Aorta (tissue), 5 donors: ENCODE results near the gene PLAA. TPM values are rescaled to one million over a fixed set of nuclear protein-coding genes. Genes with fewer than 3 reads are reported as not detected.
"Not testable (repeated sequence)": the region's sequence is repeated elsewhere in the genome, so short reads cannot be mapped to it uniquely, and the experiment has no call there.

Source experiments
- ATAC-seq: fragments of 200-7000 bp; cut with Tn5 transposase; one replicate; pipeline ENCODE4 v1.9.1; 2022; ENCODE audit warnings: moderate library complexity; ENCODE audit not compliant: low FRiP score
- DNase-seq, 2 donors: peaks; one replicate each; pipeline ENCODE4 v3.0.0-alpha.2; 2020
- H3K27ac ChIP-seq, 2 donors: one replicate each; pipeline ENCODE4 v1.5.1; 2013; ENCODE audit warnings: low read length in 2 of 2, mild to moderate bottlenecking in 2 of 2, moderate library complexity in 2 of 2, control low read depth in 1 of 2, inconsistent platforms in 1 of 2, low read depth in 1 of 2
- H3K27me3 ChIP-seq, 2 donors: one replicate each; pipeline ENCODE4 v1.6.1; 2013; ENCODE audit warnings: control low read depth in 1 of 2, low read length in 1 of 2, mild to moderate bottlenecking in 1 of 2, moderate library complexity in 1 of 2; ENCODE audit not compliant: insufficient read depth in 2 of 2, control insufficient read depth in 1 of 2
- H3K36me3 ChIP-seq, 2 donors: one replicate each; pipeline ENCODE4 v1.6.1; 2013; ENCODE audit warnings: control low read depth in 1 of 2, low read length in 1 of 2, mild to moderate bottlenecking in 1 of 2; ENCODE audit not compliant: insufficient read depth in 2 of 2, control insufficient read depth in 1 of 2
- H3K4me1 ChIP-seq, 2 donors: one replicate each; pipeline ENCODE4 v1.6.1; 2013; ENCODE audit warnings: low read length in 2 of 2, control low read depth in 1 of 2, mild to moderate bottlenecking in 1 of 2, moderate library complexity in 1 of 2; ENCODE audit not compliant: insufficient read depth in 2 of 2, control insufficient read depth in 1 of 2
- H3K4me3 ChIP-seq, 2 donors: one replicate each; pipeline ENCODE4 v1.5.1; 2013; ENCODE audit warnings: low read length in 2 of 2, control low read depth in 1 of 2, mild to moderate bottlenecking in 1 of 2
- H3K9me3 ChIP-seq: one replicate; pipeline ENCODE4 v1.6.1; 2013; ENCODE audit warnings: mild to moderate bottlenecking, low read length; ENCODE audit not compliant: control insufficient read depth
- WGBS, 2 donors: extraction: QIAGEN DNeasy Blood & Tissue Kit; methylation state at CpG; one replicate each; pipeline ENCODE4 v1.1.7; 2013; 5-methylcytosine and 5-hydroxymethylcytosine counted together
- intact Hi-C, 2 donors: fragments of 100-400 bp; cut with DNase I; formaldehyde crosslinking; loops; one replicate each; pipeline versions ENCODE4 v1.14.2 to v1.15.0; 2022
- polyA plus RNA-seq, 2 donors: library from polyadenylated mRNA; stranded (reverse); fragments of 200-250 nt; gene quantifications; one replicate each; pipeline ENCODE4 v1.2.3, GENCODE V29; 2013
- total RNA-seq, 2 donors: library from RNA; stranded (reverse); fragmentation: NEBNext Ultra II Directional; extraction: Animal tissue kit (Norgen Biotek cat#: 25700); gene quantifications; one replicate each; pipeline ENCODE4 v1.2.1, GENCODE V29; 2021
- donor health status: healthy with polysubstance abuse.
- donor health status: Bipolar disorder and iron deficiency.
- donor health status: DM: no; HTN: no; CAD: no.
- donor health status: DM: no; HTN: no; CAD: no.
- donor health status: DM: yes; HTN: yes; CAD: no.

The PLAA gene
- total and polyA plus RNA-seq, 4 donors = 11.9 to 27.2 (median 18.1) TPM

DNA sequence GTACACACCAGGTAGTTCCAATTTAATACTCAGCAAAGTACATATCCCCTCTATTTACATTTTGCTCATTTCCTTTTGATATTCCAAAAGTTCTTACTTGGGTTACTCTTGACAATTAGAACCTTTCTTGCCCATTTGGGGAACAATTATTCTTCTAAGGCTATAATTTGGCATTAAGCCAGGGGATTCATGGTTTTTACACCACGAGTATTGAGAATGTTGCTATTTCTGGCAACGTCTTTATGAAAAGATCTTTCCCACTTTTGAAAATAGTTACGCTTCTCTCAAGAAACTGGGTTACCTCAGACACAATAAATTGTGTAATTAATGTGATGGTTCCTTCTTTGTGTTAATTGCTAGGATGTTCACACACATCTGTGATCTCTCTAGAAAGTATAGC lies 43.0 kb downstream of the PLAA start:
- DNase-seq (no peak), ATAC-seq (no peak)
- no peaks in the 10 kb centered on the region for H3K9me3 ChIP-seq
- WGBS, 2 donors = 38 to 48% methylated on average over 3 of the region's 3 CpGs
- H3K4me1 ChIP-seq = no peaks in the 10 kb centered on the region
- intact Hi-C loops = no loop called here
- no peaks in the 10 kb centered on the region for H3K27me3 ChIP-seq
- H3K4me3 ChIP-seq = no peak overlapping the region
- H3K27ac ChIP-seq = no peak overlapping the region
- H3K36me3 ChIP-seq = peaks cover 1 to 3% of the 10 kb centered on the region in 2 donors

DNA sequence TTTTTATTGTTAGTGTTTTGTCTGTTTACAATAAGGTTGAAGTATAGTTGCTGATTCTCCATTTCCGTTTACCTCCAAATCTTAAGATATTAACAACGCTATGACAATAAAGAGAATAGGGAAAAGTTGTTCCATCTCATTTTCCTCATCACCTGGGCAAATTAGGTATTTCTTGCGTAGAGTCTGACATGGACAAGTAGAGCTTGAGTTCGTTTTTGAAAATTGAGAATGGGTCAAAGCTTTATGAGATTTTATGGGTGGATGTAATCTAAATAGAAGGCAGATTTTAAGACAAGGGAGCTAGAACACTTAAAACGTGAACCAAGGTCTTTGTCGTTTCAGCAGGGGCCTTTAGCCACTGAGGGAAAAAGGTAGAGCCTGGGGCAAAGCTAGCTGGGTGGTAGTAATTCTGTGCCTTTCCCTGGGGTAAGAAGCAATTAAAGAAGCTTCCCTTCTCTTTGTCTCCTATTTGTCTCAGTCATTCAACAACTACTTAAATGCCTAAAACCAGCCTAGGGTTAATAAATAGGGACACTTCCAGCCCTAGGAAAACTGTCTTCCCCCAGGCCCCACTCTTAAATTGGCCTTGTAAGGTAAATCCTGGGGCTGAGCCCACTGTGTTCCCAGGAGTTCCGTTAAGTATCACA lies 53.9 kb downstream of the PLAA start:
- 25 to 32% methylated on average over 7 of the region's 7 CpGs for WGBS, 2 donors
- Histone ChIP-seq H3K9me3 (no peaks in the 10 kb centered on the region), H3K27ac (no peak overlapping the region), H3K4me1 (peaks cover 0 to 2% of the 10 kb centered on the region in 2 donors), H3K4me3 (peak overlapping the region; percentile 3 to 84), H3K27me3 (no peaks in the 10 kb centered on the region), H3K36me3 (no peaks in the 10 kb centered on the region)
- DNase-seq (no peak), ATAC-seq (no peak)
- intact Hi-C loops = loop anchor here in 1 of 2 donors (2.0 kb wide), 1 partner anchor 54 kb away; the partner anchor contains the start of gene PLAA

DNA sequence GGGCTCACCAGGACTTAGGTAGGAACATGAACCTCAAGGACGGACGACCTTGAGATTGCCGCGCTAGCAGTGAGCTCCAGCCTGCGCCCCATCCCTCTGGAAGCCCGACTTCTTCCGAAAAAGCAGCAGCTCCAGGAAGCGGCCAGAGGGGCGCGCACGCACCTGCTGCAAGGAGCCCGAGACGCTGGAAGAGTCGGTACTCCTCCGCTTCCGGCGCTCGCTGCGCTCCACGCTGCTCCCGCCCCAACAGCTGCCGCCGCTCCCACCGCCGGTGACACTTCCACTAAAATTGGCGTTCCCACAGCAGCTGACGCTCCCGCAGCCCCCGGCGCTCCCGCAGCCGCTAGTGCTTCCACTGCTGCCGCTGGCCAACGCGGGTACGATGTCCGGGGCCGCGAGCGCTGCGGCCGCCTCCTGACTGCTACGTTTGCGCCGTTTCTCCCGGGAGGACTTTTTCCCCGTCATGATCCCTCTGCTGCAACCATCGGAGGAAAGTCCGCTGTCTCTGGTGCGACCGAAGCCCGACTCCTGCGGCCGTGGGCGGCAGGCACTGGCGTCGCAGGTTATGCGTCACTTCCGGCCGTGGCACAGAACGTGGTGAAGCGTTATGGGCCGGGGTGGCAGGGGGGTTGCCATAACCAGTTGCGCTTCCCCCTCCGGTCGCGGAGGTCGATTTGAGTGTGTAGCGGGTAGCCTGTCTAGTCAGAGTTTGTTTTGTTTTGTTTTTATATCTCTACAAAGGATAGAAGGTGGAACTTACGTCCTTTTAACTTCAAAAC lies 54.6 kb downstream of the PLAA start, which contains the start of gene CAAP1:
TSS of gene CAAP1 (minus strand) at position 552 of the 779 bp plus-strand sequence. CDS start at position 465, 87 bp downstream.
- intact Hi-C loops = loop anchor here in 1 of 2 donors (2.0 kb wide), 1 partner anchor 54 kb away; the partner anchor contains the start of gene PLAA

DNA sequence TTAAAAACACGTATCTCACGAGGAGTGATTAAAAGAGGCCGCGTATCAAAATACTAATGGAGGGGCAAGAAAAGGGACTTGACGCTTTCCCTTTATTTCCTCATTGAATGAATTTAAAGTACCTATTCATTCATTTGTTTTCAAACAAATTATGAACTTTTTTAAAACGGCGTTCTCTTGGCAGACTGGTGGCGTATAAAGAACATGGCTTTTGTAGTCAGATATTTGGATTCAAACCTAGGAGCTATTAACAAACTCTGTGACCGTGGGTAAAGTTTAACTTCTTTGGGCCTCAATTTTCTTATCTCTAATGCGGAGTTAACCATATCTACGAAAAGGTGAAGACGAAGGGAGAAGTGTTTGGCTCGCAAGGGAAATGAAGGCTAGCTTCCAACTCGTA lies 55.3 kb downstream of the PLAA start:
- 0% methylated on average over 14 of the region's 14 CpGs for WGBS, 2 donors
- Histone ChIP-seq H3K27ac (peak overlapping the region; percentile 48 to 76), H3K4me1 (peaks cover 0 to 2% of the 10 kb centered on the region in 2 donors), H3K4me3 (peak overlapping the region; percentile 82 to 84), H3K36me3 (no peaks in the 10 kb centered on the region), H3K9me3 (no peaks in the 10 kb centered on the region), H3K27me3 (no peaks in the 10 kb centered on the region)
- DNase-seq (no peak), ATAC-seq (no peak)
- intact Hi-C loops = loop anchor here in 1 of 2 donors (2.0 kb wide), 1 partner anchor 55 kb away; the partner anchor contains the start of gene PLAA

More for the DNA sequence above, 54.6 kb downstream of the PLAA start, which contains the start of gene CAAP1:
- Histone ChIP-seq H3K4me1 (peaks cover 0 to 2% of the 10 kb centered on the region in 2 donors), H3K27me3 (no peaks in the 10 kb centered on the region), H3K9me3 (no peaks in the 10 kb centered on the region), H3K36me3 (no peaks in the 10 kb centered on the region), H3K27ac (peak within 1 kb of the TSS; percentile 76 to 96), H3K4me3 (peak within 1 kb of the TSS; percentile 82 to 84)
- WGBS, 2 donors = 0 to 1% methylated on average over 57 to 70 of the region's 70 CpGs
- peak; percentile 99 for ATAC-seq
- peak; percentile 97 to 99 for DNase-seq

DNA sequence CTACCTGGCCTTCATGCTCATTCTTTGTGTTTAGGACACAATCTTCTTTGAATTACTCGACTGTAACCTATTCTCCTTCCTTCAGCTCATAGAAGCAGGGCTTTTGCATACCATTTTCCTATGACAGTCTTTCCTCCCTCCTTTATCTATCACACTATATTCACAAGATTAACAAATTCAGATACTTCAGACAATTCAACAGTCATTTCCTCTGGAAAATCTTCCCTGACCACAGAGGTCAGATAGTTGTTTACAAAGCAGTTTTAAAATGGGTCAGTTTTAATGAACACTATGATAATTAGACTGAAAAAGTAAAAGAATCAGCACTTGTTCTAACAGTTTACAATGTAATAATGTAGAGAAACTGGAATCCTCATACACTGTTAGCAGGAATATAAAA lies 58.8 kb downstream of the PLAA start:
- DNase-seq (no peak), ATAC-seq (no peak)
- H3K27me3 ChIP-seq = no peaks in the 10 kb centered on the region
- peaks cover 0 to 2% of the 10 kb centered on the region in 2 donors for H3K4me1 ChIP-seq
- H3K9me3 ChIP-seq = no peaks in the 10 kb centered on the region
- 92% methylated on average over 1 of the region's 1 CpG for whole genome bisulfite sequencing, 2 donors
- H3K27ac ChIP-seq = no peak overlapping the region
- intact Hi-C loops = no loop called here
- H3K4me3 ChIP-seq = no peak overlapping the region
- no peaks in the 10 kb centered on the region for H3K36me3 ChIP-seq

DNA sequence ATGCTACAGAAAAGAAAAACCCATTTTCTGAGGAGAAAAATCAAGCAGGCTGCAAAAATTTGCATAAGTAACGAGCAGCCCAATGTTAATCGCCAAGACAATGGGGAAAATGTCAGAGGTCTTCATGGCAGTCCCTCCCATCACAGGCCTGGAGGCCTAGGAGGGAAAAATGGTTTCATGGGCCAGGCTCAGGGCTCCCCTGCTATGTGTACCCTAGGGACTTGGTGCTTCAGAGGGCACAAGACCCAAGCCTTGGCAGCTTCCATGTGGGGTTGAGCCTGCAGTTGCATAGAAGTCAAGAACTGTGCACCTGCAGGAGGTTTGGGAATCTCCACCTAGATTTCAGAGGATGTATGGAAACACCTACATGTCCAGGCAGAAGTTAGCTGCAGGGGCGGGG lies 64.9 kb downstream of the PLAA start:
- 98 to 99% methylated on average over 3 of the region's 3 CpGs for WGBS, 2 donors
- DNase-seq (no peak), ATAC-seq (no peak)
- Histone ChIP-seq H3K36me3 (peaks cover 0 to 4% of the 10 kb centered on the region in 2 donors), H3K4me3 (no peak overlapping the region), H3K9me3 (no peaks in the 10 kb centered on the region), H3K27me3 (no peaks in the 10 kb centered on the region), H3K27ac (no peak overlapping the region), H3K4me1 (no peaks in the 10 kb centered on the region)
- intact Hi-C loops = no loop called here

DNA sequence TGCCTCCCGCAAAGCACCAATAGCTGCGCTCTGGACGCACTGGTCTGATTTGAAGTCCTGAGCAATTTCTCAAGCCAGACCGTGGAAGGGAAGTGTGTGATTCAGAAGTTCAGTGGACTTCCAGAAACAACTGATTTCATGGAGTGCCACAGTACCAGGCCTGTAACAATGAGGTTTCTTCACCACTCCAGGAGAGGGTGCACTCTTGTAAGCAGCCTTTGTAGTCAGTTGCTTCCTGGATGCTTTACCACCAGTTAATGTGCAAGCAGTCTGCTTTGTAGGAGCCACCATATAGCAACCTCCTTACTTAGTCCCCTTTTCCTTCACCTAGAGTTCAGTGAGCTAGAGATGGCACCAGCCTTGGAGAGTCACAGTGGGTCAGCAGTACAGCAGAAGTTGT lies 66.8 kb downstream of the PLAA start:
- Histone ChIP-seq H3K4me1 (no peaks in the 10 kb centered on the region), H3K36me3 (peaks cover 0 to 4% of the 10 kb centered on the region in 2 donors), H3K27ac (no peak overlapping the region), H3K4me3 (no peak overlapping the region), H3K9me3 (no peaks in the 10 kb centered on the region), H3K27me3 (no peaks in the 10 kb centered on the region)
- no peak for DNase-seq
- intact Hi-C loops = no loop called here
- 96 to 97% methylated on average over 4 of the region's 4 CpGs for WGBS, 2 donors
- ATAC-seq = no peak

DNA sequence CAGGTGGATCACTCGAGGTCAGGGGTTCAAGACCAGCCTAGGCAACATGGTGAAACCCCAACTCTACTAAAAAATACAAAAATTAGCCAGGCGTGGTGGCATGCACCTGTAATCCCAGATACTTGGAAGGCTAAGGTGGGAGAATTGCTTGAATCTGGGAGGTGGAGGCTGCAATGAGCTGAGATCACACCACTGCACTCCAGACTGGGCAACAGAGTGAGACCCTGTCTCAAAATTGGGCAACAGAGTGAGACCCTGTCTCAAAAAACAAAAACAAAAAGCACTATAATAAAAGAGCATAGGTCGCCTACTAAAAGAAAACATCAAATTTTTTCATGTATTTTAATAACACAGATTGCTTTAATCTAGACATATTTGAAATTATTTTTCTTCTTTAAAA lies 71.9 kb downstream of the PLAA start:
- H3K36me3 ChIP-seq, intact Hi-C loops, ATAC-seq, H3K9me3 ChIP-seq, H3K27ac ChIP-seq, H3K4me1 ChIP-seq, H3K27me3 ChIP-seq, H3K4me3 ChIP-seq, DNase-seq: not testable (repeated sequence)
- 94 to 95% methylated on average over 3 of the region's 3 CpGs for WGBS, 2 donors
